ENCODE measurements around the gene ANOS1.

DNA sequence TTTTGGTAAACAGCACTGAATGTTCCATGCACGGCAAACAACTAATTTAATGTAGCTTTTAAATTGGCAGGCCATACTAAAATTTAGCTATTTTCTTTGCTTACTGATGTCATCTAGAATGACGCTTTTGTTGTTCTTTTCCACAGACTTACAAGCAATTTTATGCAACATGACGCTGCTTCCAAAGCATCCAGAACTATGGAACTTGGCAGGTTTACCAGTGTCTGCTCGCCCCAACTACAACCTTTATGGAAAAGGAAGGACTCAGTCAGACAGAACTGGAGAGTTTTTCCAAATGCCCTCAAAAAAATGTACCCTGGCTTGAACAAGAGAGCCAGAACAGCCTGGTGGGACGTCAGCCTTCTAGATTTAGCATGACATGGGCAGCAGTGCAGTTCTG is 58.7 kb downstream of the ANOS1 start:
- TF ChIP-seq, protein P1, sequence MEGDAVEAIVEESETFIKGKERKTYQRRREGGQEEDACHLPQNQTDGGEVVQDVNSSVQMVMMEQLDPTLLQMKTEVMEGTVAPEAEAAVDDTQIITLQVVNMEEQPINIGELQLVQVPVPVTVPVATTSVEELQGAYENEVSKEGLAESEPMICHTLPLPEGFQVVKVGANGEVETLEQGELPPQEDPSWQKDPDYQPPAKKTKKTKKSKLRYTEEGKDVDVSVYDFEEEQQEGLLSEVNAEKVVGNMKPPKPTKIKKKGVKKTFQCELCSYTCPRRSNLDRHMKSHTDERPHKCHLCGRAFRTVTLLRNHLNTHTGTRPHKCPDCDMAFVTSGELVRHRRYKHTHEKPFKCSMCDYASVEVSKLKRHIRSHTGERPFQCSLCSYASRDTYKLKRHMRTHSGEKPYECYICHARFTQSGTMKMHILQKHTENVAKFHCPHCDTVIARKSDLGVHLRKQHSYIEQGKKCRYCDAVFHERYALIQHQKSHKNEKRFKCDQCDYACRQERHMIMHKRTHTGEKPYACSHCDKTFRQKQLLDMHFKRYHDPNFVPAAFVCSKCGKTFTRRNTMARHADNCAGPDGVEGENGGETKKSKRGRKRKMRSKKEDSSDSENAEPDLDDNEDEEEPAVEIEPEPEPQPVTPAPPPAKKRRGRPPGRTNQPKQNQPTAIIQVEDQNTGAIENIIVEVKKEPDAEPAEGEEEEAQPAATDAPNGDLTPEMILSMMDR (IDR thresholded peaks at IDR 0.05): no peak
- TF ChIP-seq POLR2A (IDR thresholded peaks at IDR 0.05): no peak
- TF ChIP-seq POLR2AphosphoS5 (IDR thresholded peaks at IDR 0.05): no peak
